ENCODE data around the gene AP3S1.

GRCh38 chr5:115850744-115851416, 9.1 kb downstream of the AP3S1 start:
- TF ChIP-seq CTCF (IDR thresholded peaks at IDR 0.05) (no peak), POLR2A (IDR thresholded peaks at IDR 0.05; ENCODE audit: low read length) (no peak), FOSL2 (IDR thresholded peaks at IDR 0.05) (no peak), FOSL2 (CRISPR knock-in tag; IDR thresholded peaks at IDR 0.05) (no peak), REST (IDR thresholded peaks at IDR 0.05) (no peak), SMC3 (IDR thresholded peaks at IDR 0.05) (no peak)

Measured in A549 (cell line).